Duodenal mucosa (tissue), 2 donors: ENCODE measurements around the gene ADAT1.
A peak's percentile ranks its signal among the peaks of the same experiment; 100 is the strongest.

Experiments
- H3K27ac ChIP-seq: one replicate; pipeline ENCODE4 v1.7.0; 2013; ENCODE audit warnings: low read depth, low read length
- H3K27me3 ChIP-seq, 2 donors: one replicate each; pipeline ENCODE4 v1.7.0; 2013; ENCODE audit warnings: low read length in 2 of 2, control low read depth in 1 of 2; ENCODE audit not compliant: insufficient read depth in 2 of 2, control insufficient read depth in 1 of 2
- H3K36me3 ChIP-seq, 2 donors: one replicate each; pipeline ENCODE4 v1.7.0; 2013; ENCODE audit warnings: low read length in 2 of 2, control low read depth in 1 of 2; ENCODE audit not compliant: insufficient read depth in 2 of 2, control insufficient read depth in 1 of 2
- H3K4me1 ChIP-seq, 2 donors: one replicate each; pipeline ENCODE4 v1.7.0; 2013; ENCODE audit warnings: low read length in 2 of 2, control low read depth in 1 of 2; ENCODE audit not compliant: insufficient read depth in 2 of 2, control insufficient read depth in 1 of 2
- H3K4me3 ChIP-seq, 2 donors: one replicate each; pipeline ENCODE4 v1.7.0; 2013; ENCODE audit warnings: low read length in 2 of 2, low read depth in 1 of 2
- H3K9ac ChIP-seq, 2 donors: one replicate each; pipeline ENCODE4 v1.7.0; 2013; ENCODE audit warnings: low read length in 2 of 2, low read depth in 1 of 2
- H3K9me3 ChIP-seq, 2 donors: one replicate each; pipeline ENCODE4 v1.7.0; 2013; ENCODE audit warnings: low read length in 2 of 2, control low read depth in 1 of 2; ENCODE audit not compliant: control insufficient read depth in 1 of 2

The ADAT1 gene

DNA sequence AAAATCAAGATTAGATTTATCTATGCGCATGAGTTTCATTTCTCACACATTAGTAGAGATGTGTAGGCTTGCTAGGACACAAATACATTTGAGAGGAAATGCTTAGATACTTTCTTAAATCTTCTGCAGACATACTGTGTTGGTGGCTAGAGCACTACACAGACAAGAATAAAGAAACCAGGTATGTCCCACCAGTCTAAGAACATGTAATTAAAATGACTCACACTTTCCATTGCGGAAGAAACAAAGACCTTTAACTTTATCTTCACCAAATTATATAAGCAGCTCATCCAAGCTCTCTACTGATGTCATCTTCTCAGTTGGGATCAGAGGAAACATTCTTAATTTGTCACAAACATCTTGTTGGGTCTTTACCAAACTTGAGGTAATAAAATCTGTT lies 44.4 kb downstream of the ADAT1 start:
- Histone ChIP-seq H3K27ac (no peak overlapping the region), H3K9me3 (no peaks in the 10 kb centered on the region), H3K36me3 (peaks cover 36 to 50% of the 10 kb centered on the region in 2 donors), H3K4me3 (no peak overlapping the region), H3K4me1 (peaks cover 0 to 3% of the 10 kb centered on the region in 2 donors), H3K27me3 (no peaks in the 10 kb centered on the region), H3K9ac (no peak overlapping the region)

- Histone ChIP-seq H3K36me3 (peaks cover 41 to 55% of the 10 kb centered on the region in 2 donors), H3K27ac (no peak overlapping the region), H3K27me3 (no peaks in the 10 kb centered on the region), H3K9ac (no peak overlapping the region), H3K4me1 (peaks cover 3 to 8% of the 10 kb centered on the region in 2 donors), H3K4me3 (no peak overlapping the region), H3K9me3 (no peaks in the 10 kb centered on the region)
Observed at GRCh38 chr16:75578212-75578611, 44.9 kb downstream of the ADAT1 start.

DNA sequence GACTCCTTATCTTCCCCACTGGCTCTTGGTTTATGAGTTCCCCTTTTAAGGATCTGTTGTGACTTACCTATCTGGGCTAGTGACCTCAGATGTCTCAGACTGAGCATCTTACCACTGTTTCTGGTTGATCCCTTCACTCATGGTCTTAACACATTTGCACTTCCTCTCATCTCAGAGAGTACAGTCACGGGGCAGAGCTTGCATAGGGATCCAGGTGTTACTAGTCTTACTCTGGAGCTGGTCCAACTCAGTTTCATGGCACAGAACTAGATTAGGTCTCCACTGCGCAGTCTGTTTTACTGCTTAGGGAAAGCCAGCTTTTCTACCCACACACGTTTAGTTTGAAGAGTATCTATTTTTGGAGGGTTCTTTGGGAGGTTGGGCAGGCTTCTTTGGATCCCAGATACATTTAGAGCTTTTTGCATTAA lies 46.7 kb downstream of the ADAT1 start:
- H3K27ac ChIP-seq: no peak overlapping the region
- no peaks in the 10 kb centered on the region for H3K27me3 ChIP-seq
- H3K9ac ChIP-seq: no peak overlapping the region
- peaks cover 53 to 68% of the 10 kb centered on the region in 2 donors for H3K36me3 ChIP-seq
- no peak overlapping the region for H3K4me3 ChIP-seq
- H3K9me3 ChIP-seq: no peaks in the 10 kb centered on the region
- H3K4me1 ChIP-seq: peaks cover 8 to 9% of the 10 kb centered on the region in 2 donors

GRCh38 chr16:75575958-75576357 lies 47.1 kb downstream of the ADAT1 start:
- Histone ChIP-seq H3K27ac (no peak overlapping the region), H3K4me1 (peaks cover 9 to 13% of the 10 kb centered on the region in 2 donors), H3K9ac (no peak overlapping the region), H3K4me3 (no peak overlapping the region), H3K27me3 (no peaks in the 10 kb centered on the region), H3K36me3 (peaks cover 53 to 73% of the 10 kb centered on the region in 2 donors), H3K9me3 (no peaks in the 10 kb centered on the region)

- H3K9ac ChIP-seq: no peak overlapping the region
- H3K27me3 ChIP-seq: no peaks in the 10 kb centered on the region
- H3K36me3 ChIP-seq: peaks cover 57 to 75% of the 10 kb centered on the region in 2 donors
- H3K27ac ChIP-seq: no peak overlapping the region
- no peaks in the 10 kb centered on the region for H3K9me3 ChIP-seq
- H3K4me3 ChIP-seq: no peak overlapping the region
- H3K4me1 ChIP-seq: peaks cover 13 to 23% of the 10 kb centered on the region in 2 donors
Observed at GRCh38 chr16:75573955-75574354, 49.1 kb downstream of the ADAT1 start.

DNA sequence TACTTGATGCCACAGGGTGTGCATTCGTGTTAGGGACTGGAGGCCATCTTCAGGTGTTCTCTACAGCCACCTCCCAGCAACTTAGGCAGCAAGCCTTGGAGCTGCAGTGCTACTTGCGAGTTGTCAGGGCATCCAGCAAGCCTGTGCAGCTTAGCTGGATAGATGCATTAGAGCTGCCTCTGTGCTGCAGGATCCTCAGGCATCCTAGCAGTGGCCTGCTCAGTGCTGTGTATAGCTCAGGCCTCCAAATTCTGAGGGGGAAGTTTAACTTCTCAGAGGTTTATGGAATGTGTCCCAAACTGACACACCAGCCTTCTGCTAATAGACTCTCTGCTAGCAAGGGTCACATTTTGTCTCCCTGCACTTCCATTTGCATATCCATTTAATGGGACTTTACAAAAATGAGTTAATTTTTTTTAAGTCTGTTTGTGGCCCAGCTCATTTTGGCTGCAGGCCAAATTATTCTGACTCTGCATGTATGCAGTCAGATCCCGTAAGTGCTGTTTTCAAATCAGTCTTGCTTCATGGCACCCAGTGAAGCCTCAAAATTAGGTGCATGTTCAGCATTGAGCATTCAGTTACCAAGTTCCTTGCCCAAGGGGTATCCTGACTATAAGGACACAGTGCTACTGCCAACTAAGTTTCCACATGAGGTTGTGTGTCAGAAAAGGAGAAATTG lies 50.1 kb downstream of the ADAT1 start:
- Histone ChIP-seq H3K36me3 (peaks cover 60 to 76% of the 10 kb centered on the region in 2 donors), H3K27ac (no peak overlapping the region), H3K27me3 (no peaks in the 10 kb centered on the region)

DNA sequence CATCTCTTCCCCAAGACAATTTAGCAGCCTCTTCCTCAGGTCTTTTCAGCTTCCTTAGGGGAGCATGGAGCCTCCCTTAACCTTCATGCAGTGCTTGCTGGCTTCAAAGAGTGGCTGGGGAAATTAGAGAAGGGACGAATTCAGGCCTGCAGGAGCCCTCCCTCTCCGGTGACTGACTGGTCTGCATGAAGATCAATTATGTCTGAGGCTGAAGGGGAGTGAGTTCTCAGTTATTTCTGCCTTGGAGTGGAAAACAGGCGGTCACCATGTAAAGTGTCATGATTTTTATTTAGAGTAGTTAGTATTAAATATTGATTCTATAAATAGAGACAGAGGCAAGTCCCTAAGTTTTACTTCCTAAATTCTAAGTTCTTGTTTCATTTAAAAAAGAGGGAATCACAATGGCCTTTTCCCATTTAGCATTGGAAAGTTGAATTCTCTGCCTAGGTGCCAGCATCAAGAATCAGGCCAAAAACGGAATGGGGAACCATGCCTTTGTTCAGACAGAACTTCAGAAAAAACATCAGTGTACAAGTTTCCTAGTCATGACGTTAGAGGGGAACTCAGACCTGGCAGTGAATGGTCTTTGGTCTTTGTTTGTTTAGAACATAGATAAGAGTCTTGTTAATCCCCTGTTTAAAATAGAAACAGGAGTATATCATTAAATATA lies 52.5 kb downstream of the ADAT1 start:
- peaks cover 31 to 38% of the 10 kb centered on the region in 2 donors for H3K4me1 ChIP-seq
- H3K9me3 ChIP-seq: no peaks in the 10 kb centered on the region
- H3K4me3 ChIP-seq: no peak overlapping the region
- peaks cover 41 to 60% of the 10 kb centered on the region in 2 donors for H3K36me3 ChIP-seq
- no peaks in the 10 kb centered on the region for H3K27me3 ChIP-seq
- H3K27ac ChIP-seq: no peak overlapping the region
- H3K9ac ChIP-seq: no peak overlapping the region

More for the DNA sequence above, 50.1 kb downstream of the ADAT1 start:
- peaks cover 15 to 26% of the 10 kb centered on the region in 2 donors for H3K4me1 ChIP-seq
- H3K9ac ChIP-seq: no peak overlapping the region
- no peaks in the 10 kb centered on the region for H3K9me3 ChIP-seq
- no peak overlapping the region for H3K4me3 ChIP-seq

GRCh38 chr16:75567911-75568310 lies 55.2 kb downstream of the ADAT1 start:
- H3K27me3 ChIP-seq: no peaks in the 10 kb centered on the region
- no peak overlapping the region for H3K9ac ChIP-seq
- no peaks in the 10 kb centered on the region for H3K9me3 ChIP-seq
- H3K36me3 ChIP-seq: peaks cover 26 to 39% of the 10 kb centered on the region in 2 donors
- H3K27ac ChIP-seq: no peak overlapping the region
- peaks cover 24 to 37% of the 10 kb centered on the region in 2 donors for H3K4me1 ChIP-seq
- H3K4me3 ChIP-seq: no peak overlapping the region

GRCh38 chr16:75566758-75567255 lies 56.3 kb downstream of the ADAT1 start:
- Histone ChIP-seq H3K27ac (peak overlapping the region; percentile 71), H3K9me3 (no peaks in the 10 kb centered on the region), H3K36me3 (peaks cover 18 to 29% of the 10 kb centered on the region in 2 donors), H3K4me3 (peak overlapping the region; percentile 79 to 94), H3K4me1 (peaks cover 22 to 37% of the 10 kb centered on the region in 2 donors), H3K9ac (peak overlapping the region; percentile 86 to 87), H3K27me3 (no peaks in the 10 kb centered on the region)

GRCh38 chr16:75566040-75566757 lies 56.9 kb downstream of the ADAT1 start, which contains the start of gene GABARAPL2:
TSS of gene GABARAPL2 (plus strand) at chr16:75566379. CDS start at chr16:75566487, 108 bp downstream.
- Histone ChIP-seq H3K9ac (peak within 1 kb of the TSS; percentile 86 to 87), H3K9me3 (no peaks in the 10 kb centered on the region), H3K36me3 (peaks cover 18 to 26% of the 10 kb centered on the region in 2 donors), H3K27ac (peak within 1 kb of the TSS; percentile 71), H3K4me1 (peaks cover 20 to 37% of the 10 kb centered on the region in 2 donors), H3K27me3 (no peaks in the 10 kb centered on the region), H3K4me3 (peak within 1 kb of the TSS; percentile 79 to 94)
